K562 (cell line): ENCODE measurements around the gene CCDC3. TPM values are rescaled to one million over a fixed set of nuclear protein-coding genes. Genes with fewer than 3 reads are reported as not detected.

Source experiments
- ATAC-seq: fragments of 200-7000 bp; cut with Tn5 transposase; 3 replicates; pipeline ENCODE4 v1.9.1; 2020; ENCODE audit warnings: moderate library complexity
- BruUV-seq: library from RNA; stranded (reverse); fragments of 400-500 nt; replicated peaks from 2 replicates; lab custom pipeline; 2021; lab: Mats Ljungman, UMichigan
- CTCF ChIA-PET: fragments of 300-600 bp; formaldehyde crosslinking; extraction: SDS; loops from one replicate; lab custom pipeline; 2021; ENCODE audit warnings: low intra/inter-chr PET ratio; lab: Yijun Ruan, JAX
- POLR2A ChIA-PET: fragments of 300-600, 350-650 bp; sonication (Branson Sonifier 250); formaldehyde crosslinking; extraction: SDS; loops from one replicate; lab custom pipeline; 2021; ENCODE audit warnings: antibody characterized with exemption, inconsistent platforms; lab: Yijun Ruan, JAX
- DNase-seq, 4 experiments: peaks; one replicate each; pipeline versions ENCODE4 v3.0.0 to v3.0.0-alpha.2; 2011 to 2018; ENCODE audit warnings: low spot score in 3 of 4, mixed read lengths in 3 of 4; ENCODE audit errors: extremely low read depth in 1 of 4
- FAIRE-seq: peaks from 2 replicates; lab custom pipeline; 2011; peaks lifted over from hg19 to GRCh38; lab: Jason Lieb, UNC
- H2AFZ ChIP-seq: 2 replicates; pipeline ENCODE4 v1.6.0; 2011; ENCODE audit warnings: low read depth, low read length, control low read depth, inconsistent platforms
- H3K27ac ChIP-seq: fragments of 200-600 bp; 3 replicates; pipeline ENCODE4 v1.8.0; 2011; ENCODE audit warnings: low read depth, mild to moderate bottlenecking, control low read depth, inconsistent platforms, low read length, moderate library complexity, mixed read lengths; ENCODE audit errors: extremely low read depth
- H3K27me3 ChIP-seq, 2 experiments: fragments of 300-600 bp in 1 of 2; 2 replicates in 1 of 2; 3 replicates in 1 of 2; pipeline versions ENCODE4 v1.6.0 to v1.8.0; 2011; ENCODE audit warnings: inconsistent platforms in 2 of 2, low read length in 2 of 2, mild to moderate bottlenecking in 1 of 2, mixed read lengths in 1 of 2, moderate library complexity in 1 of 2; ENCODE audit not compliant: control insufficient read depth in 2 of 2, insufficient read depth in 2 of 2
- H3K36me3 ChIP-seq: fragments of 300-600 bp; 3 replicates; pipeline ENCODE4 v1.8.0; 2011; ENCODE audit warnings: mild to moderate bottlenecking, low read length, inconsistent platforms; ENCODE audit not compliant: control insufficient read depth, insufficient read depth
- H3K4me1 ChIP-seq, 2 experiments: fragments of 200-600 bp in 1 of 2; replicated peaks in 1 of 2; 2 replicates in 1 of 2; 3 replicates in 1 of 2; pipeline versions ENCODE4 v1.5.1 to v1.8.0; 2011; ENCODE audit warnings: inconsistent platforms in 2 of 2, low read length in 2 of 2, mild to moderate bottlenecking in 1 of 2, mixed read lengths in 1 of 2, moderate library complexity in 1 of 2; ENCODE audit not compliant: control insufficient read depth in 2 of 2, insufficient read depth in 2 of 2
- H3K4me2 ChIP-seq: 2 replicates; pipeline ENCODE4 v1.6.1; 2011; ENCODE audit warnings: low read length, control low read depth, inconsistent platforms, mixed read lengths; ENCODE audit not compliant: insufficient read depth
- H3K4me3 ChIP-seq: fragments of 200-600 bp; sonication (generic), shearing (Covaris generic); 2 replicates; pipeline ENCODE4 v1.5.1; 2016; ENCODE audit warnings: control low read depth, inconsistent platforms
- H3K79me2 ChIP-seq: fragments of 200-600 bp; 3 replicates; pipeline ENCODE4 v1.8.0; 2011; ENCODE audit warnings: low read length, inconsistent platforms; ENCODE audit not compliant: control insufficient read depth, insufficient read depth
- H3K9ac ChIP-seq, 2 experiments: 2 replicates each; pipeline versions ENCODE4 v1.6.0 to v1.6.1; 2011; ENCODE audit warnings: low read depth in 2 of 2, low read length in 2 of 2, control low read depth in 1 of 2, inconsistent platforms in 1 of 2, mild to moderate bottlenecking in 1 of 2, mixed read lengths in 1 of 2; ENCODE audit not compliant: insufficient read depth in 1 of 2
- H3K9me1 ChIP-seq: one replicate; pipeline ENCODE4 v1.6.0; 2011; ENCODE audit warnings: inconsistent platforms, mild to moderate bottlenecking, low read length, moderate library complexity; ENCODE audit not compliant: control insufficient read depth, insufficient read depth
- H3K9me3 ChIP-seq: replicated peaks from 2 replicates; pipeline ENCODE4 v1.5.1; 2011; ENCODE audit warnings: low read depth, low read length, inconsistent platforms; ENCODE audit not compliant: control insufficient read depth, insufficient read depth
- H4K20me1 ChIP-seq: replicated peaks from 2 replicates; pipeline ENCODE4 v1.6.1; 2011; ENCODE audit warnings: low read length, inconsistent platforms, mixed read lengths; ENCODE audit not compliant: control insufficient read depth, insufficient read depth
- E2F3 ChIP-seq: fragments of 250-450 bp; sonication (Bioruptor Pico); IDR thresholded peaks from 2 replicates; pipeline ENCODE4 v1.4.0; 2020; ENCODE audit warnings: mild to moderate bottlenecking
- HDAC8 ChIP-seq: fragments of 450-650 bp; IDR thresholded peaks from 2 replicates; pipeline ENCODE4 v1.6.1; 2016; ENCODE audit warnings: mild to moderate bottlenecking, missing genetic modification characterization, moderate library complexity, missing compliant biosample characterization
- TCFL5 ChIP-seq: fragments of 250-450 bp; sonication (Bioruptor Pico); conservative IDR thresholded peaks from 2 replicates; pipeline ENCODE4 v1.6.1; 2021; ENCODE audit warnings: mild to moderate bottlenecking, moderate library complexity, matching md5 sums
- TOE1 ChIP-seq, 2 experiments: fragments of 450-650 bp in 1 of 2; sonication (generic) in 1 of 2; formaldehyde crosslinking in 1 of 2; IDR thresholded peaks; 2 replicates each; pipeline versions ENCODE4 v1.7.1 to v1.8.0; 2016 to 2022; ENCODE audit warnings: borderline replicate concordance in 2 of 2, mild to moderate bottlenecking in 2 of 2, antibody characterized with exemption in 1 of 2, inconsistent platforms in 1 of 2, low read depth in 1 of 2, missing genetic modification reagents in 1 of 2, moderate library complexity in 1 of 2
- XRCC5 ChIP-seq: fragments of 200-400 bp; formaldehyde crosslinking; IDR thresholded peaks from 2 replicates; pipeline ENCODE4 v1.6.1; 2017; ENCODE audit warnings: low read depth, mild to moderate bottlenecking, low read length
- ZNF232 ChIP-seq: sonication (generic); formaldehyde crosslinking; IDR thresholded peaks from 2 replicates; pipeline ENCODE4 v1.8.0; 2022; ENCODE audit warnings: mild to moderate bottlenecking, missing genetic modification reagents
- ZNF316 ChIP-seq: fragments of 450-650 bp; IDR thresholded peaks from 2 replicates; pipeline ENCODE4 v1.6.1; 2016
- WGBS: fragments of 100-300 bp; shearing (Covaris generic); methylation state at CpG from one replicate; pipeline ENCODE4 v1.1.6; 2016; ENCODE audit warnings: low coverage, mixed read lengths; ENCODE audit not compliant: insufficient coverage; ENCODE audit errors: missing lambda C conversion rate; 5-methylcytosine and 5-hydroxymethylcytosine counted together
- in situ Hi-C: fragments of 300-500 bp; cut with MboI; formaldehyde crosslinking; loops from 4 replicates; pipeline ENCODE4 v1.15.0; 2018; ENCODE audit warnings: inconsistent platforms, mixed read lengths
- intact Hi-C: fragments of 100-400 bp; cut with micrococcal nuclease; formaldehyde crosslinking; loops from 2 replicates; pipeline ENCODE4 v1.14.2; 2022
- polyA plus RNA-seq, 8 experiments: library from polyadenylated mRNA; depleted of rRNA in 4 of 8; stranded (reverse) in 5 of 8; unstranded in 3 of 8; fragments of >200 nt; fragmentation: Nextera tagmentation in 2 of 8; fragmentation: Illumina TruSeq in 1 of 8; extraction: Ambion mirVana in 2 of 8; extraction: Trizol in 1 of 8; gene quantifications; 2 replicates each; pipeline versions ENCODE4 v1.2.1 to v1.2.3, GENCODE V29; 2011 to 2014; ENCODE audit warnings: inconsistent platforms in 1 of 8, missing spikeins in 1 of 8
- total RNA-seq, 7 experiments: library from RNA; depleted of rRNA in 6 of 7; stranded (reverse); fragments of >200 nt in 6 of 7; fragmentation: Illumina TruSeq in 2 of 7; extraction: Trizol in 2 of 7; gene quantifications; 2 replicates each; pipeline versions ENCODE4 v1.2.1 to v1.2.3, GENCODE V29; 2011 to 2021; ENCODE audit warnings: low replicate concordance in 1 of 7
- TF ChIP-seq, protein P1 (sequence below): sonication (generic); formaldehyde crosslinking; IDR thresholded peaks from 2 replicates; pipeline ENCODE4 v1.8.0; 2023; ENCODE audit warnings: missing genetic modification reagents, mild to moderate bottlenecking, borderline replicate concordance
- TF ChIP-seq, protein P2 (sequence below), 2 experiments: IDR thresholded peaks in 1 of 2; conservative IDR thresholded peaks in 1 of 2; 2 replicates each; pipeline ENCODE4 v1.6.1; 2016; ENCODE audit warnings: low read depth in 2 of 2, mild to moderate bottlenecking in 1 of 2, missing compliant biosample characterization in 1 of 2, missing genetic modification characterization in 1 of 2, moderate library complexity in 1 of 2
- TF ChIP-seq, protein P3 (sequence below): fragments of 250-450 bp; sonication (Bioruptor Pico); IDR thresholded peaks from 2 replicates; pipeline ENCODE4 v1.4.0; 2020; ENCODE audit warnings: borderline replicate concordance

Gene CCDC3
- total and polyA plus RNA-seq, 9 of the 15 experiments (the other 6 are each of a cell fraction or from before 2014, with no cell fraction given) = not detected

DNA sequence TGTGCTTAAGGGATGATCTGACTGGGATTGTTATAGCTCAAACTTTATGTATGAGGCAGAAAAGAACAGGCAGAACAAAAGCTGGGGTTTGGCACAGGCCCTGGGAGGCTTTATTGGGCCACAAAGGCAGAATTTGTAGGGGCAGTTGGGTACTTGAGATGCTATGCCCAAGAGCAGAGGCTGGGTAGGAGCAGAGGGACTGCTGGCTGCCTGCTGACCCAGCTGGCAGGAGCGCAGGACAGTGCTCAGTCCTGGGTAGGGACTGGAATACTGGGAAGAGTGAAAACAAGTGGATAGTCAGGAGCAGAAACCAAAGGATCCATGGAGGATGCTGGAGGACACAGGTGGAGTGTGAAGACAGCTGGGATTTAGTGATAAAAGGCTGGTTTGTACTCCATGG, 75.7 kb downstream of the CCDC3 start:
- Histone ChIP-seq H3K9ac (no peak overlapping the region), H2AFZ (no peak overlapping the region), H3K4me1 (no peaks in the 10 kb centered on the region; a peak in 1 of 5 replicates), H3K9me3 (no peaks in the 10 kb centered on the region), H3K36me3 (no peaks in the 10 kb centered on the region), H3K4me3 (no peak overlapping the region), H3K4me2 (no peak overlapping the region), H3K9me1 (no peaks in the 10 kb centered on the region), H4K20me1 (no peaks in the 10 kb centered on the region), H3K27ac (no peak overlapping the region), H3K79me2 (no peaks in the 10 kb centered on the region), H3K27me3 (peaks cover 2 to 21% of the 10 kb centered on the region in 2 experiments; a peak in 4 of 5 replicates)
- WGBS = 11% methylated on average over 1 of the region's 1 CpG
- no peak for DNase-seq
- in situ Hi-C loops = no loop called here
- ChIA-PET CTCF (no interaction called here), POLR2A (interaction anchor here (0.5 kb wide), 1 partner anchor 277 kb away, joined by 3 read pairs; no protein-coding TSS in a partner anchor)
- no peak for FAIRE-seq
- ATAC-seq = no peak
- TF ChIP-seq TOE1 (IDR thresholded peaks at IDR 0.05; ENCODE audit: borderline replicate concordance) (no peak), TOE1 (CRISPR knock-in tag; IDR thresholded peaks at IDR 0.05; ENCODE audit: borderline replicate concordance, low read depth) (no peak), ZNF316 (no peak), ZNF232 (CRISPR knock-in tag) (no peak), HDAC8 (tag) (no peak), TCFL5 (no peak), E2F3 (CRISPR knock-in tag) (no peak), XRCC5 (no peak)
- TF ChIP-seq, protein P1, sequence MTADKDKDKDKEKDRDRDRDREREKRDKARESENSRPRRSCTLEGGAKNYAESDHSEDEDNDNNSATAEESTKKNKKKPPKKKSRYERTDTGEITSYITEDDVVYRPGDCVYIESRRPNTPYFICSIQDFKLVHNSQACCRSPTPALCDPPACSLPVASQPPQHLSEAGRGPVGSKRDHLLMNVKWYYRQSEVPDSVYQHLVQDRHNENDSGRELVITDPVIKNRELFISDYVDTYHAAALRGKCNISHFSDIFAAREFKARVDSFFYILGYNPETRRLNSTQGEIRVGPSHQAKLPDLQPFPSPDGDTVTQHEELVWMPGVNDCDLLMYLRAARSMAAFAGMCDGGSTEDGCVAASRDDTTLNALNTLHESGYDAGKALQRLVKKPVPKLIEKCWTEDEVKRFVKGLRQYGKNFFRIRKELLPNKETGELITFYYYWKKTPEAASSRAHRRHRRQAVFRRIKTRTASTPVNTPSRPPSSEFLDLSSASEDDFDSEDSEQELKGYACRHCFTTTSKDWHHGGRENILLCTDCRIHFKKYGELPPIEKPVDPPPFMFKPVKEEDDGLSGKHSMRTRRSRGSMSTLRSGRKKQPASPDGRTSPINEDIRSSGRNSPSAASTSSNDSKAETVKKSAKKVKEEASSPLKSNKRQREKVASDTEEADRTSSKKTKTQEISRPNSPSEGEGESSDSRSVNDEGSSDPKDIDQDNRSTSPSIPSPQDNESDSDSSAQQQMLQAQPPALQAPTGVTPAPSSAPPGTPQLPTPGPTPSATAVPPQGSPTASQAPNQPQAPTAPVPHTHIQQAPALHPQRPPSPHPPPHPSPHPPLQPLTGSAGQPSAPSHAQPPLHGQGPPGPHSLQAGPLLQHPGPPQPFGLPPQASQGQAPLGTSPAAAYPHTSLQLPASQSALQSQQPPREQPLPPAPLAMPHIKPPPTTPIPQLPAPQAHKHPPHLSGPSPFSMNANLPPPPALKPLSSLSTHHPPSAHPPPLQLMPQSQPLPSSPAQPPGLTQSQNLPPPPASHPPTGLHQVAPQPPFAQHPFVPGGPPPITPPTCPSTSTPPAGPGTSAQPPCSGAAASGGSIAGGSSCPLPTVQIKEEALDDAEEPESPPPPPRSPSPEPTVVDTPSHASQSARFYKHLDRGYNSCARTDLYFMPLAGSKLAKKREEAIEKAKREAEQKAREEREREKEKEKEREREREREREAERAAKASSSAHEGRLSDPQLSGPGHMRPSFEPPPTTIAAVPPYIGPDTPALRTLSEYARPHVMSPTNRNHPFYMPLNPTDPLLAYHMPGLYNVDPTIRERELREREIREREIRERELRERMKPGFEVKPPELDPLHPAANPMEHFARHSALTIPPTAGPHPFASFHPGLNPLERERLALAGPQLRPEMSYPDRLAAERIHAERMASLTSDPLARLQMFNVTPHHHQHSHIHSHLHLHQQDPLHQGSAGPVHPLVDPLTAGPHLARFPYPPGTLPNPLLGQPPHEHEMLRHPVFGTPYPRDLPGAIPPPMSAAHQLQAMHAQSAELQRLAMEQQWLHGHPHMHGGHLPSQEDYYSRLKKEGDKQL (CRISPR knock-in tag) = no peak
- TF ChIP-seq, protein P2, sequence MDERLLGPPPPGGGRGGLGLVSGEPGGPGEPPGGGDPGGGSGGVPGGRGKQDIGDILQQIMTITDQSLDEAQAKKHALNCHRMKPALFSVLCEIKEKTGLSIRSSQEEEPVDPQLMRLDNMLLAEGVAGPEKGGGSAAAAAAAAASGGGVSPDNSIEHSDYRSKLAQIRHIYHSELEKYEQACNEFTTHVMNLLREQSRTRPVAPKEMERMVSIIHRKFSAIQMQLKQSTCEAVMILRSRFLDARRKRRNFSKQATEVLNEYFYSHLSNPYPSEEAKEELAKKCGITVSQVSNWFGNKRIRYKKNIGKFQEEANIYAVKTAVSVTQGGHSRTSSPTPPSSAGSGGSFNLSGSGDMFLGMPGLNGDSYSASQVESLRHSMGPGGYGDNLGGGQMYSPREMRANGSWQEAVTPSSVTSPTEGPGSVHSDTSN (CRISPR knock-in tag; IDR thresholded peaks at IDR 0.05; ENCODE audit: low read depth) = no peak
- TF ChIP-seq, protein P2 (tag; conservative IDR thresholded peaks at IDR 0.05; ENCODE audit: low read depth) = no peak
- TF ChIP-seq, protein P3, sequence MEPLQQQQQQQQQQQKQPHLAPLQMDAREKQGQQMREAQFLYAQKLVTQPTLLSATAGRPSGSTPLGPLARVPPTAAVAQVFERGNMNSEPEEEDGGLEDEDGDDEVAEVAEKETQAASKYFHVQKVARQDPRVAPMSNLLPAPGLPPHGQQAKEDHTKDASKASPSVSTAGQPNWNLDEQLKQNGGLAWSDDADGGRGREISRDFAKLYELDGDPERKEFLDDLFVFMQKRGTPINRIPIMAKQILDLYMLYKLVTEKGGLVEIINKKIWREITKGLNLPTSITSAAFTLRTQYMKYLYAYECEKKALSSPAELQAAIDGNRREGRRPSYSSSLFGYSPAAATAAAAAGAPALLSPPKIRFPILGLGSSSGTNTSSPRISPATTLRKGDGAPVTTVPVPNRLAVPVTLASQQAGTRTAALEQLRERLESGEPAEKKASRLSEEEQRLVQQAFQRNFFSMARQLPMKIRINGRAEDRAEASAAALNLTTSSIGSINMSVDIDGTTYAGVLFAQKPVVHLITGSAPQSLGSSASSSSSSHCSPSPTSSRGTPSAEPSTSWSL = no peak
- BruUV-seq = no TSS peak
- intact Hi-C loops = no loop called here
